A172 (cell line): ENCODE measurements around the gene KCNQ1. TPM values are rescaled to one million over a fixed set of nuclear protein-coding genes. Genes with fewer than 3 reads are reported as not detected.

Experiments used
- DNase-seq: peaks from one replicate; pipeline ENCODE4 v3.0.0-alpha.2; 2015; ENCODE audit warnings: low spot score
- total RNA-seq: library from RNA; depleted of rRNA; stranded (reverse); fragments of >200 nt; shearing (Covaris generic); gene quantifications from 2 replicates; pipeline ENCODE4 v1.2.3, GENCODE V29; 2014

The KCNQ1 gene
- total RNA-seq, 1 experiment from 2014 or later = 3.5 TPM

DNA sequence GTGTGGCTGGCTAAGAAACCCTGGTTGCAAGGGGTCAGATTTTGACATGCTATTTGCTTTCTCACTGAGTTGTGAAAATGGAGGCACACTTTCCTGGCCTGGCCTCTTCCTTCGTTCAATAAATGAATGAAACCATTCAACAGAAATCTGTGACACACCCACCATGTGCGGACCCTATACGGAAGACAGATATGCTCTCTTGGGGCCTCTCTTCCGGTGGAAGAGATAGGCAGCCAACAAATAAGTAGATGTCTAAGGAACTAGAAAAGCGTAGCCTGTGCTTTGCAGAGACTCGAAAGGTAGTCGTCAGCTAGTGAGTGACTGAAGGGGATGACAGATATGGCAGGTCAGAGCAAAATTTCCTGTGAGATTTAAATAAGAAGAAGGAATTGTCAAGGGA, 249.7 kb downstream of the KCNQ1 start:
- DNase-seq = no peak

DNA sequence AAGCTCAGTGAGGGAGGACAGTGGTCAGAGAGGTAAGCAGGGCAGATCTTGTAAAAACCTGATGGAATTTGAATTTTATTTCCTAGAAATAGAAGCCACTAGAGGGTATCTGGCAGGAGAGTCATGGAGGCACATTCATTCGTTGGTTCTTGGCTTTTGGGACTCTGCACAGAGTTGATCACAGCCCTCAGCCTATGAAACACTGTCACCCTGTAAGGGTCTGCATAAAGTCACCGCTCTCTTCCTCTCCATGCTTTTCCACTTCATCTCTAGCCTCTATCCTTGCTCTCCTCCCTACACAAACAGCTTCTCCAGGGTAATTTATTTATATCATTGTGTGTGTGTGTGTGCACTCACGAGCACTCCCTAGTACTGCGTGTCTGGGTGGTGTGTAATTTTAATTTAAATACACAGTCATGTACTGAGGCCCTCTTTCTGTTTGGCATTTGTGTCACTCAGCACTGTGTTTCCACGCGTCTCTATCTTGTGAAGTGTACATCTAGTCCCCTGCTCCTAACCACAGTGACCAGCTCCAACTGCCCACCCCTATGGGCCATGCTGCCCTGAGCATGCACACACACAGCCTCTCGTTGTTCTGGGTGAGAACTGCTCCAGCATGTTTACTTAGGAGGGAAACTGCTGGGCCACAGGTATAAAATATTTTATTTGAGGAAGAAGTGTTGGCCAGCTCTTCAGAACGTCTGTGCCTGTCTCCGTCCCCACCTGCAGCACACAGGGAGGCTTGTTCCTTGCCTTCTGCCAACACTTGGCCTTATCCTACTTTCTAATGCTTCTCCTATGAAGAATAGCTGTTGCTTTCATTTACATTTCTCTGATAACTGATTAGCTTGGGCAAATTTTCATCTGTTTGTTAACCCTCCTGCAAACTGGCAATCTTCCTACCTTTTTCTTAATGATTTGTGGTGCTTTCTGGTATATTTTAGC, 250.5 kb downstream of the KCNQ1 start:
- DNase-seq = no peak

DNA sequence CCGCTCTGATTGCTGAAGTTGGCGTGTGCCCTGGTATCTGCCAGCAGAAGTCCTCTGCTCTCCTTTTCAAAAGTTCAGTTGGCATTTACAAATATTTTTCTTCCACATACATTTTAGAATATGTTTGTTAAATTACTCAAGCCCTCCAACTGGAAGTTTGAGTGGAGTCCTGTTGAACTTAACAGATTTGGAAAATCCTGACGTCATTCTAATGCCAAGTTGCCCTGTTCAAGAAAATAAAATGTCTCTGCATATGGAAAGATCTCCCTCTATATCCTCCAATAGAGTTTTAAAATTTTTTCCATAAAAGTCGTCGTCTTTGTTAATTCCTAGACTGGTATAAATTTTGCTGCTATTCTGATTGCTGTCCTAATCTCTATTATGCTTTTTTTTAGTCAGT, 251.6 kb downstream of the KCNQ1 start:
- DNase-seq = no peak

DNA sequence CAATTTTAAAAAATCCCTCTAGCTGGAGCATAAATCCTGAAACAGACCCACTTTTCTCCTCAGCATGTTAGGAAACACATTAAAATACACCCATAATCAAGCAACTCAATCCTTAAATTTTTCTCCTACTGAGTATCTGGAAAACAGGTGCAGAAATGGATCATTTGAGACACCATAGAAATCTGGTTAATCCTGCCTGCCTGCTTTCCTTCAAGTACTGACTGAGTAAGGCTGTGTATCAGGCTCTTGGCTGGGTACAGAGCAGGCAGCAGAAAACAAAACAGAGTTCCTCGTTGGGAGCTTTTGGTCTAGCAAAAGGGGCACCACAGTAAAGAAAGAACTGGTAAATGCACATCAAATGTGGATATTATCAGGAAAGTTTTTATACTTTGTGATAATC, 253.1 kb downstream of the KCNQ1 start:
- no peak for DNase-seq

DNA sequence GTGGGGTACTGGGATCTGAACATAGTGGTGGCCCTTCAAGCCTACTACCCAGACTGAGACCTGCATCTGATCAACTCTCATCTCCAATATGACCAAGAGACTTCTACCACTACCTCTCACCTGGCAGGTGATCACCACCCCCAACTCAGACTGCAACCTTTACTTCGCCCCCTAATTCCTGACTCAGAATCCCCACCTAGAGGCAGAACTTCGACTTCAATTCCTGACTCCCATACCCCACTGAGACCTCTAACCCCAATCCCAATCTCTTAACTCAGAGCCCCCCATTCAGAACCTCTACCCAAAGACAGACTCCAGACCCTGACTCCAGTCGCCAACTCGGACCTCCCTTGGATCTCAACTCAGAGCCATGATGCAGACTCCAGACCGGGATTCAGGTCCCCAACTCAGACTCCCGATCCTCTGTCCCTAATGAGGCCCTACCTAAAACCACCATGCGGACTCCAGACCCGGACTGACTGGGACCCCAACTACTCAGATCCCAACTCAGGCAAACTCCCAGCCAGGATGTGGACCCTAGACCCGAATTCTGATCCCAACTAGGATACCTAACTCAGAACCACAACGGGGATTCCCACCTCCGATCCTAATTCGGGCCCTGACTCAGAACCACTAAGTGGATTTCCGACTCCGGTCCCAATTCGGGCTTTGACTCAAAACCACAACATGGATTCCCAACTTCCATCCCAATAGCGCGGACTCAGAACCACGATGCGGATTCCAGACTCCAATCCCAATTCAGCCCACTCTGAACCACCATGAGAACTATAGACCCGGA, 253.8 kb downstream of the KCNQ1 start:
- no peak for DNase-seq

DNA sequence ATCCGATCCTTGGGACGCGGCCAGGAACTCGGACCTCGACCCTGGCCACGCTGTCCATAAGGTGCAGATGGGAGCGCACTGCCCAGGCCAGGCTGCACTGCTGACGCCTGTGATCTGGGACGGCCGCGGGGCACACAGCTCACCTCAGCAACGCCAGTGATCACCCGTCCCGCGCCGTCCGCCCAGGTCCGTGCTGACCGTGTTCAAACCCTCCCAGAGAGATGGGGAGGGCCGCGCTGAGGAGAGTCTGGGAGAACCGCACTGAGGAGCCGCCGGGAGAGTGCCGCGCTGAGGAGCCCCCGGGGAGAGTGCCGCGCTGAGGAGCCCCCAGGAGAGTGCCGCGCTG, 254.3 kb downstream of the KCNQ1 start:
- no peak for DNase-seq

DNA sequence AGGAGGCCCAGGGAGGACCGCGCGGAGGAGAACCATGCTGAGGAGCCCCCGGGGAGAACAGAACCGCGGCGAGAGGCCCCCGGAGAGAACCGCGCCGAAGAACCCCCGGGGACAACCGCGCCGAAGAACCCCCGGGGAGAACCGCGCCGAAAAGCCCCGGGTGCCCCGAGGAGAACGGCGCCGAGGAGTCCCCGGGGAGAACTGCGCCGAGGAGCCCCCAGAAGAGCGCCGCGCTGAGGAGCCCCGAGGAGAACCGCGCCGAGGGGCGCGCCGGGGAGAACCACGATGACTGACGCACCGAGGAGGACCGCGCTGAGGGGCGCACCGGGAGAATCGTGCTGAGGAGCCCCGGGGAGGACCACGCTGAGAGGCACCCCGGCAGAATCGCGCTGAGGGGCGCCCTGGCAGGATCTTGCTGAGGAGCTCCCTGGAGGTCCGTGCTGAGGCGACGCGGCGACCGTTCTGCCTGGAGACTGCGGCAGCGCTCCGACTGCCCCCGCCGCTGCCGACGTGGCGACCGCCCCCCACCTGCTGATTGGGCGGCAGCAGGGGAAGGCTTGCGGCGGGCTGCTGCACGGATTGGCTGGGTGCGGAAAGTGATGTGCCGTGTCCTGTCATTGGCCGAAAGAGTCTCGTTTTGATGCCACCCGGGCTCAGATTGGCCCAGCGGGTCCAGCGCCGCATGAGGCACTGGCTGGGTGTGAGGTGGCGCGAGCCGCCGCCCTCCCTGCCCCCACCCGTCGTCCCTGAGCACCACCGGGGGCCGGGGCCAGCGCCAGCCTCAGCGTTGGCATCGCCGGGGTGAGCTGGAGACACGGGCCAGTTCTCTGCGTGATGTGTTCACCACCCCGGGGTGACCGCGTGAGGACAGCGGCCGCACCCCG, 255.0 kb downstream of the KCNQ1 start, which contains the start of gene KCNQ1OT1:
Gene KCNQ1OT1, minus strand, starts transcription at position 464 of the 884 bp plus-strand sequence.
- peak; percentile 88 for DNase-seq

DNA sequence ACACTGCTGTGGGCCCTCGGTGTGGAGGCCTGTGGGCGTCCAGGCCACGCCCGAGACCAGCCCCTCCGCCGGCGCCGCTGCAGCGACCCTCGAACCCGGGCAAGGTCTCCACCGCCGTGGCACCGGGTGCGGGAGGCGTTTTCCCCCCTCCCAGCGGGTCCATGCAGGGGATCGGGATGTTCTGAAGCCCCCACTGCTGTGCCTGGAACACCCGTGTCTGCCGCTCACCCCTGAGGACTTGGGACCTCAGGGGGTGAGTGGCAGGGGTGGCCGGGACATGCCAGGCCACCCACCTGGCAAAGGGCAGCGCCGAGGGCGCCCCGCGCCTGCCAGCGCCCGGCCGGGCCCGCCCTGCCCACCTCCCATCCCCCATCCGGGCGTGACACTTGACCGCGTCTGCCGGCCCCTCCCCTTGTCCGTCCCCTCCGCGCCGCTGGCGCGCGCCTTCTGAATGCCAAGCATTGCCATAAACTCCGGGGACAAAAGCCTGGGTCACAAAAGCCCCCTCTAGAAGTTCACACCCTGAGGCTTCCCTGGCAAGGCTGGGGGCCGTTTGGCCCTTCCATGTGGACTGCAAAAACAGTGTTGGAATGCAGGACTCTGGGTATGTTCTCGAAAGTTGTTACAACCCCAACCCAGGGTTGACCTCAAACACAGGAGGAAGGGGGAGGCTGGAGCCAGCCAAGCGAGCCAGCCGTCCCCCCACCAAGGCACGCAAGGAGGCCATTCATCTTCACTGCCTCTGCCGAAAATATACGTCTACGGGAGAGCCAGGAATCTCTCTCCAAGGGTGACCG, 255.8 kb downstream of the KCNQ1 start:
- DNase-seq = peak; percentile 30

DNA sequence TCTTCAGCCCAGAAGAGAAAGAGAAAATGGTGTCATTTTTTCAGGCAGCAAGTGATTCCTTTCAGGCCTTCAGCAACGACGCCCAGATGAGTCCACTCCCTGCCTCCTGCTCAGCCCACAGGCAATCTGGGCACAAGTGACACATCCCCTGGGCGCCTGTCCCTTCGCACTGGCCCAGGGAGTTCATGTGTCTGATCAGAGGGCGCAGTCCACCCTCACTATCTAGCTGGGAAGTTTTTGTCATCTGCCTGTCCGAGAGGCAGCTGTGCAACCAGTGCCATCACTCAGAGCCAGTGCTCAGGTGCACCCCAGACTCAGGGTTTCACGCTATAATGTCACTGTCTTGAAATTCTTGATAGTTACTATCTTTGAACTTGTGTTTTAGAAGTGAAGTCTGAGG, 256.4 kb downstream of the KCNQ1 start:
- no peak for DNase-seq

DNA sequence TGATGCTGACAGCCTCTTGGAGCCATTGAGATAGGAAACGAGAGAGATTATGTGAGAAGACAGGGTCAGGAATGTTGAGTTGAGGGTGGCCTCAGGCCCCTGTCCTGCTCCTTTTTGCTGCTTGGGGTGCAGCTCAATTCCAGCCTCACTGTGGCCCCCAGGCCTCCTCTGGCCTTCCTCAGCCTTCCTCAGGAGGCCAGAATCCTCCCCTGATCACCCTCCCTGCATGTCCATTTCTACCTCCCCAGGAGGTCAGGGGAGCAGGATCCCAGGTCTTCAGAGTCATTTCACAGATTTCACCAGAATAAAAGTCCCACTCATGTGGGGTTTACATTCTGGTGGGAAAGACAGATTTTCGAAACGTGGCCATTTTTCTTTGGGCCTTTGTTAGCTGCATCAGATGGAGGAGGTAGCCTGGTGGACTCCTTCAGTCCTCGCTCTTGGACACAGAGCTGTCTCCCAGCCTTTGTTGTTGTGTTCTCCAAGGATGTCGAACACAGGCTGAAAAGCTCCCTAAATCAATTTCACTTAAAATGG, 257.2 kb downstream of the KCNQ1 start:
- DNase-seq = no peak

DNA sequence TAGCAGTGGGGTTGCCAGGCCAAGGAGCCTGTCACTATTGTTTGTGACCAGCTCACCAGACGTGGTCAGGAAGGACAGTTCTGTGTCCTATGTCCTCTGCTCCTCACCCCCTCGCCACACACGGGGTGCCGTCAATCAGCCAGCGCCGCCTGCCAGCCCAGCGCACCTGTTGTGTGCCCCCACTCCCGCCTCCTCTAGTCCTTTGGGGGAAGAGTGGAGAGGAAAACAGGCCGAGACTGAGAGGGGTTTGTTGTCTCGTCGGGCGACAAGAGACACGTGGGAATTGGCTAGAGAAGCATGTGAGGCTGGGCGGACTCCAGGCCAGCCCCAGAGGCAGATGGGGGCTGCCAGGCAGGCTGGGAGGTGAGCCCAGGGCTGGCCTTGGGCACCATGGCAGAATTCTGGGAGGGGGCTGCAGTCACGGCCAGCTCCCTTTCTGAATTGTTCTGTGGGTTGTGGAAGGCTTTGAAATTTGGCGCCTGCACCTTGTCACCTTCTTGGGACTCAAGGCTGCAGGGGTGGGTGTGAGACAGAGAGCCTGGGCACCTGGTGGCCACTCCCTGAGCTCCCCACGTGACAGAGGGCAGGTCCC, 258.1 kb downstream of the KCNQ1 start:
- no peak for DNase-seq

DNA sequence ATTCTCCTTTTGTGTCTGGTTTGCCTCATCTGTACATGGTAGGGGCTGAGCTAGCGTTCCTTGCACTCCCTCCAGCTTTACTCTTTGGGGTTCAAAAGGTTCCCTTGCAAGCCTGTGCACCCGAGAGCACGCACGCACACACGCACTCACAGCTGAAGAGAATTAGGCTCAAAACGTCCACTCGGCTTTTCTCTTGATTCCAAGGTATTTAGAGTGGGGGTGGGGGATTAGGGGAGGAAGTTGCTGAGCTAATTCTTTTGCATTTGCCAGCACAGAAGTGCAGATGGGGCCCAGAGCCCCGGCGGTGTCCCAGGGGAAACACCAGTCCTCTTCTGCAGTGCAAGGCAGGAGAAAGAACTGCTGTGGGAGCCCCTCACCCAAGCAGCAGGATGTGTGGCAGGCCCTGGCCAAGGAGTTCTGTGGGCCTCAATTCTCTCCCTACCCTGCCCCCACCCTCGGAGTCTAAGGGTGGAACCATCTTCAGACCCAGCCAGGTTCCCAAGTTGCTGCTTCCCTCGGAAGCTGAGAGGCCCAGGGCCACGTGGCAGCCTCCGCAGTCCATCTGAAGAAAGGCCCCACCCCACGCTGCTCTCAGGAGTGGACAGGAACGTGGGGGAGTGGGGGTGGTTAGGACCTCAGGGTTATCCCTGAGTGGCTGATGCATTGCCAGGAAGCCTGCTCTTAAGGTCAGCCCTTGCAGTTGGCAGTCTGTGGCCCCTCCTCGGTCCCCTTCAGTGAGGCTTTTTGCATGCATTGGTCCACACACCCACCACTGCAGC, 258.7 kb downstream of the KCNQ1 start:
- no peak for DNase-seq

DNA sequence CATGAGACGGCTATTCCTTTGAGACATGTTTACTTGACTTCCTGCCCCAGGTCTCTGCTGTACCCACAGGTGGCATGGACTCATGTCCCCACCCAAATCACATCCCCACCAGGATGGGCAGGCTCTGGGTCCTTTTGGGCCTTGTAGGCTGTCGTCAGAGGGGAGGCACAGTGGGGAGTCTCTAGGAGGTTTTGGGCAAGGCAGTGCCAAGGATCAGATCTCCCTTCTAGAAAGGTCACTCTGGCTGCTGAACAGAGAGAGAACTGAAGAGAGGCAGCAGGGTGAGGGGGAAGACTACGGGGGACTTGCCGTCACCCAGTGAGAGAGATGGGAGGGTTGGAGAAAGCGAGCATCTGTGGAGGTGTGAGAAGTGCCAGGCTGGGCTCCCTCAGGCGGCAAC, 259.5 kb downstream of the KCNQ1 start:
- DNase-seq = no peak

DNA sequence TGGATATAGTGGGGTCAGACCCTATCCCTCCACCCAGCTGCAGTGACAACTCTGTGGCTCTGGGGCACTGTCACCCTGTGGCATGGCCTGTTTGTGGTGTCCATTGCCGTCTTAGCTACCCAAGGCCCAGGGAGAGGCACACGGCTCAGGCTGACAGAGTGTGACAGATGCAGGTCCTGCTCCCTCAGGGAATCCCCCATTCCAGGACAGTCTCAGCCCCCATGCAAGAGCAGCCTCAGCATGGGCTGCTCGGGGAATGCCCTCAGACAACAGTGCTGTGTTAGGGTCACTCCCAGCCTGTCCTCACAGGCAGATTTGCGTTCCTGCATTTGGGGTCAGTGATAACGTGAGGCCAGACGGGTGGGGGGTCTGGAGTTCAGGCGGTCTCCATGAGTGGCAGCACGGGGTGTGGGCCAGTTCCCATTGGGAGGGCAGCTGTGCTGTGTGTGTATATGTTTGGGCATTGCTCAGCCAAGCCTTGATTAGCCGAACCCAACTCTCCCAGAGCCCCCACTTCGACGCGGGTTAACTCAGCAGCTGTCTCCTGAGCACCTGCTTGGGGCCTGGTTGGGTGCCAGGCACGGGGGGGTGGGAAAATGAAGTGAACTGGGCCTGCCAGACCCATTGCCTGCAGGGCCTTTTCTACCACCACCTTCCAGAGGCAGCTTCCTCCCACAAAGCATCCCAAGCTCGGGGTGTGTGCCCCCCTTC, 260.2 kb downstream of the KCNQ1 start:
- no peak for DNase-seq

DNA sequence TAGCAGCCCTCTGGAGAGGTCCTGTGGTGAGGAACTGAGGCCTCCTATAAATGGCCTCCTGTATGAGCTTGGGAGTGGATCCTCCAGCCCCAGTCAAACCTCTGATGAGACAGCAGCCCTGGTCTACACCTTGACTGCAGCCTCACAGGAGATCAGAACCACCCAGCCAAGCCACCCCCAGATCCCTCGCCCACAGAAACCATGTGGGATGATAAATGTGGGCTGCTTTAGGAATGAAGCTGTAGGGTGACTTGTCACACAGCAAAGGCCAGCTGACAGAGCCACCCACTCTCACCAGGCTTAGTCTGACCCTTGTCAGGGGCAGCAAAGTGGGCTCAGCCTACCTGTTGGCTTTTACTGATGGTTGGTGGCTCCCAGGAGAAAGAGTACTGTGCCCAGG, 261.5 kb downstream of the KCNQ1 start:
- no peak for DNase-seq

DNA sequence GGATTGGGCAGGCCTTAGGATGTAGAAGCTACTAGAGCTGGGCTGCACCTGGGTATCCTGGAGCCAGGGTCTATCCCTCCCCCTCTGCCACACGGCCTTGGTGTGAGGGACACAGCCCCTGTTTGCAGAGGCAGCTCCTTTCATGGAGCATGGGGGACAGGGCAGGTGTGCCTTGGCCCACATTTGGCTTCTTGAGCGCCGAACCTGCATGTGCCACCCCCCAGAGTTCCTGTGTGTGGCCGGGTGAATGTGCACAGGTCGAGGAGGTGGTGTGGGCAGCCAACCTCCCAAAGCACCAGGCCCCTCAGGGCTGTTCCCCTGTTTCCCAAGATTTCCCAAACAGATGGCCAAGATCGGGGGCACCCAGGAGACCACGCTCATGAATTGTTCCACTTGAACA, 262.9 kb downstream of the KCNQ1 start:
- DNase-seq = no peak

DNA sequence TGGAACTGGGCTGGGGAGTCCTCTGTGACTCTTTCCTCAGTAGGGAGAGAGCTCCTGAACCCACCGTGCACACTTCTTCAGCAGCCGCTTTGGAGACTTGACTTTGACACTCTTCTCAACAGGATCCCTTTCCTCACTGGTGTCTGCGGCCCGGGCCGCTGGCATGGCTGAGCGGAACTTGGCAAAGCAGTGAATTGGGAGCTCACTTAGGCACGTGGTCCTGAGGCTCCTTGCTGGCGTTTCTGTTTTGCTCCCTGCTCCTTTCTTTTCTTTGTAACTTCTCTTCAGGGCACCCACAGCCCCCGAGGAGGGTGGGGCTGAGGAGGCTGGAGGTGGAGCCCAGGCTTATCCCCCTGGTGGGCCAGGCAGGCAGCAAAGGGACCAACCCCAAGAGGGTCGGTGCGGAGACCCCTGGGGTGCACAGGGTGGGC, 263.4 kb downstream of the KCNQ1 start:
- DNase-seq = no peak

DNA sequence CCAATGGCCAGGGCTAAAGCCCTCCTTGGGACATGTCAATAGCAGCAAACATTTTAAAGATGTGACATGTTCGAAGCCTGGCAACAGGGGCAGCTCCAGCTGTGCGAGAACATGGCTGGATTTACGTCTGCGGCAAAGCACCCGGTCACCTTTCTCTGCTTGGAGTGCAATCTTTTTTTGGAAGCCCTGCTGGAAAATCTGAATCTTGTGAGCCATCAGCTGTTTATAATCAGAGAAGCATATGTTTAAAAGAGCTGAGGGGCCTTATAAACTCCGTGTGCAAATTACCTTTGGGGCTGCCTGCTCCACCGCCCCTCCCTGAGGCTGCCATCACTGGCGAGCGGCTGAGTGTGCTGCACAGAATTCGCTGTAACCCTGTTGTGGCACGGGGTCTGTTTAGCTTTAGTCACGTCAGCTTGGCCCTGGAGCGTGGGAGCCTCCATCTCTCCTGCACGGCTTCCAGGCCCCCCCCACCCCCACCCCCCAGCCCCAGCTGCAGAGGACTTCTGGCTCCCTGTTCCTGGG, 264.0 kb downstream of the KCNQ1 start:
- DNase-seq = no peak

DNA sequence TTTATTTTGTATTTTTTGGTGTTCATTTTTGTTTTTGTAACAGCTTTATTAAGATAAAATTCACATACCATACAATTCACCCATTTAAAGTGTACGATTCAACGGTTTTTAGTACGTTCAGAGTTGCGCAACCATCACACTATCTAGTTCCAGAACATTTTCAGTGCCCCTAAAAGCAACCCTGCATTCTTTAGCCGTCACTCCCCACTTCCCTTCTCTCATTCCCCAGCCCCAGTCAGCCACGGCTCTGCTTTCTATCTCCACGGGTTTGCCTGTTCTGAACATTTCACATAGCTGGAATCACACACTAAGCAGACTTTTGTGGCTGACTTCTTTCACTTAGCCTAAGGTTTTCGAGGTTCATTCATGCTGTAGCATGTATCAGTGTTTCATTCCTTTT, 264.6 kb downstream of the KCNQ1 start:
- no peak for DNase-seq
